HG03354 (cell line): ENCODE results near the gene PCED1B.
A peak's percentile ranks its signal among the peaks of the same experiment; 100 is the strongest.

ENCODE experiments used
- ATAC-seq: cut with Tn5 transposase; IDR thresholded peaks from one replicate; pipeline ENCODE4 v1.9.1; 2021; ENCODE audit warnings: mild to moderate bottlenecking; ENCODE audit not compliant: unreplicated experiment, poor library complexity, severe bottlenecking

PCED1B gene

GRCh38 chr12:47085815-47086252 lies 6.4 kb downstream of the PCED1B start:
- peak; percentile 55 for ATAC-seq

GRCh38 chr12:47087088-47087688 lies 7.8 kb downstream of the PCED1B start:
- ATAC-seq = no peak

- ATAC-seq = no peak
Observed at GRCh38 chr12:47088021-47088944, 8.9 kb downstream of the PCED1B start.

- no peak for ATAC-seq
Observed at GRCh38 chr12:47091009-47091408, 11.6 kb downstream of the PCED1B start.

- ATAC-seq = no peak
Observed at GRCh38 chr12:47094804-47095203, 15.4 kb downstream of the PCED1B start.

- ATAC-seq = no peak
Observed at GRCh38 chr12:47095446-47096236, 16.2 kb downstream of the PCED1B start.

- no peak for ATAC-seq
Observed at GRCh38 chr12:47097276-47097896, 18.0 kb downstream of the PCED1B start.

- ATAC-seq = no peak
Observed at GRCh38 chr12:47098099-47098498, 18.7 kb downstream of the PCED1B start.

GRCh38 chr12:47099610-47100009 lies 20.2 kb downstream of the PCED1B start:
- no peak for ATAC-seq

GRCh38 chr12:47100160-47100559 lies 20.7 kb downstream of the PCED1B start:
- no peak for ATAC-seq

GRCh38 chr12:47102406-47102805 lies 23.0 kb downstream of the PCED1B start:
- no peak for ATAC-seq

GRCh38 chr12:47102845-47103651 lies 23.6 kb downstream of the PCED1B start:
- no peak for ATAC-seq

- no peak for ATAC-seq
Observed at GRCh38 chr12:47105914-47106674, 26.7 kb downstream of the PCED1B start.

GRCh38 chr12:47107446-47107845 lies 28.0 kb downstream of the PCED1B start:
- ATAC-seq = no peak

GRCh38 chr12:47107926-47108325 lies 28.5 kb downstream of the PCED1B start:
- ATAC-seq = no peak

- ATAC-seq = no peak
Observed at GRCh38 chr12:47110011-47110541, 30.7 kb downstream of the PCED1B start.

- no peak for ATAC-seq
Observed at GRCh38 chr12:47110718-47111391, 31.4 kb downstream of the PCED1B start.

GRCh38 chr12:47111392-47111778 lies 32.0 kb downstream of the PCED1B start:
- ATAC-seq = no peak
